Peyer's patch (tissue), 4 donors: ENCODE results near the gene RBM6. TPM values are rescaled to one million over a fixed set of nuclear protein-coding genes. Genes with fewer than 3 reads are reported as not detected.
"Not testable (repeated sequence)": the region's sequence is repeated elsewhere in the genome, so short reads cannot be mapped to it uniquely, and the experiment has no call there.

Experiments used
- DNase-seq, 3 donors: peaks; one replicate each; pipeline ENCODE4 v3.0.0-alpha.2; 2017 to 2019
- H3K27ac ChIP-seq, 4 donors: fragments of 200-600 bp; sonication (generic); one replicate each; pipeline ENCODE4 v1.5.1; 2016 to 2019
- H3K27me3 ChIP-seq, 2 donors: fragments of 200-600 bp; sonication (generic); one replicate each; pipeline ENCODE4 v1.5.1; 2019
- H3K36me3 ChIP-seq, 3 donors: fragments of 200-600 bp; sonication (generic); one replicate each; pipeline ENCODE4 v1.5.1; 2016 to 2019
- H3K4me1 ChIP-seq, 4 donors: fragments of 200-600 bp; sonication (generic); one replicate each; pipeline ENCODE4 v1.5.1; 2016 to 2019
- H3K4me3 ChIP-seq, 4 donors: fragments of 200-600 bp; sonication (generic); 1 replicate in 3 of 4; 2 replicates in 1 of 4; pipeline ENCODE4 v1.5.1; 2016 to 2019; ENCODE audit warnings: mild to moderate bottlenecking in 1 of 4
- H3K9me3 ChIP-seq, 4 donors: fragments of 200-600 bp; sonication (generic); one replicate each; pipeline ENCODE4 v1.5.1; 2016 to 2019; ENCODE audit warnings: mild to moderate bottlenecking in 1 of 4
- POLR2A ChIP-seq, 2 donors: fragments of 450-650 bp; IDR thresholded peaks; one replicate each; pipeline ENCODE4 v1.5.1; 2017; ENCODE audit warnings: antibody characterized with exemption in 2 of 2, mild to moderate bottlenecking in 2 of 2, moderate library complexity in 2 of 2
- total RNA-seq, 4 donors: library from RNA; depleted of rRNA; stranded (reverse); fragments of >200 nt; gene quantifications; one replicate each; pipeline ENCODE4 v1.1.0, GENCODE V29; 2016
- TF ChIP-seq, protein P1 (sequence below), 6 experiments: fragments of 450-650 bp in 4 of 6; fragments of 200-600 bp in 2 of 6; sonication (generic) in 1 of 6; IDR thresholded peaks; one replicate each; pipeline ENCODE4 v1.5.1; 2017 to 2019; ENCODE audit warnings: antibody characterized with exemption in 6 of 6, mild to moderate bottlenecking in 3 of 6, moderate library complexity in 1 of 6

RBM6 gene
- total RNA-seq, 4 donors from 2014 or later: 111 to 858 (median 241) TPM

DNA sequence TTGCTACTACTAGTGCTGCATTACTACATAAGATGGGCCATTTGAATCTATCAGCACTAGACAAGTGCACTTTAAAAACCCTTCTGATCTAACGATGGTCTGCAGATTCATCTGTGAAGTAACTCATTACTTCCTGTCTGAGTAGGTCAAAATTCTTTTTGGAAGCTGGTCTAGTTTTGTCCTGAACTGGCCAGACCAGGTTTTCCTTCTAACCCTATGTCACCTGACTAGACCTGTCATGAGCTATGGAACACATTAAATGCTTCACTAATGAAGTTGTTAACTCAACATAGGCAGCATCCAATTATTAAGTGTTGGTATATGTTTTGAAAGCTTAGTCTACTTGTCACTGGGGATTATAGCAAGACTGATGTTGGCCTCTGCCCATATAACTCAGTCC, 138.7 kb downstream of the RBM6 start:
- DNase-seq: no peak
- Histone ChIP-seq H3K9me3 (no peaks in the 10 kb centered on the region), H3K27me3 (no peaks in the 10 kb centered on the region), H3K27ac (no peak overlapping the region), H3K4me1 (no peaks in the 10 kb centered on the region), H3K36me3 (peaks cover 0 to 35% (median 0%) of the 10 kb centered on the region in 3 donors), H3K4me3 (no peak overlapping the region)
- TF ChIP-seq, protein P1, sequence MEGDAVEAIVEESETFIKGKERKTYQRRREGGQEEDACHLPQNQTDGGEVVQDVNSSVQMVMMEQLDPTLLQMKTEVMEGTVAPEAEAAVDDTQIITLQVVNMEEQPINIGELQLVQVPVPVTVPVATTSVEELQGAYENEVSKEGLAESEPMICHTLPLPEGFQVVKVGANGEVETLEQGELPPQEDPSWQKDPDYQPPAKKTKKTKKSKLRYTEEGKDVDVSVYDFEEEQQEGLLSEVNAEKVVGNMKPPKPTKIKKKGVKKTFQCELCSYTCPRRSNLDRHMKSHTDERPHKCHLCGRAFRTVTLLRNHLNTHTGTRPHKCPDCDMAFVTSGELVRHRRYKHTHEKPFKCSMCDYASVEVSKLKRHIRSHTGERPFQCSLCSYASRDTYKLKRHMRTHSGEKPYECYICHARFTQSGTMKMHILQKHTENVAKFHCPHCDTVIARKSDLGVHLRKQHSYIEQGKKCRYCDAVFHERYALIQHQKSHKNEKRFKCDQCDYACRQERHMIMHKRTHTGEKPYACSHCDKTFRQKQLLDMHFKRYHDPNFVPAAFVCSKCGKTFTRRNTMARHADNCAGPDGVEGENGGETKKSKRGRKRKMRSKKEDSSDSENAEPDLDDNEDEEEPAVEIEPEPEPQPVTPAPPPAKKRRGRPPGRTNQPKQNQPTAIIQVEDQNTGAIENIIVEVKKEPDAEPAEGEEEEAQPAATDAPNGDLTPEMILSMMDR (IDR thresholded peaks at IDR 0.05): no peak
- no peak for TF ChIP-seq POLR2A (IDR thresholded peaks at IDR 0.05)

DNA sequence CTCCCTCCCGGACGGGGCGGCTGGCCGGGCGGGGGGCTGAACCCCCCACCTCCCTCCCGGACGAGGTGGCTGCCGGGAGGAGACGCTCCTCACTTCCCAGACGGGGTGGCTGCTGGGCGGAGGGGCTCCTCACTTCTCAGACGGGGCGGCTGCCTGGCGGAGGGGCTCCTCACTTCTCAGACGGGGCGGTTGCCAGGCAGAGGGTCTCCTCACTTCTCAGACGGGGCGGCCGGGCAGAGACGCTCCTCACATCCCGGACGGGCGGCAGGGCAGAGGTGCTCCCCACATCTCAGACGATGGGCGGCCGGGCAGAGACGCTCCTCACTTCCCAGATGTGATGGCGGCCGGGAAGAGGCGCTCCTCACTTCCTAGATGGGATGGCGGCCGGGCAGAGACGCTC, 145.0 kb downstream of the RBM6 start:
- not testable (repeated sequence) for H3K27ac ChIP-seq, H3K4me1 ChIP-seq, H3K9me3 ChIP-seq, H3K36me3 ChIP-seq, H3K4me3 ChIP-seq, H3K27me3 ChIP-seq, DNase-seq

DNA sequence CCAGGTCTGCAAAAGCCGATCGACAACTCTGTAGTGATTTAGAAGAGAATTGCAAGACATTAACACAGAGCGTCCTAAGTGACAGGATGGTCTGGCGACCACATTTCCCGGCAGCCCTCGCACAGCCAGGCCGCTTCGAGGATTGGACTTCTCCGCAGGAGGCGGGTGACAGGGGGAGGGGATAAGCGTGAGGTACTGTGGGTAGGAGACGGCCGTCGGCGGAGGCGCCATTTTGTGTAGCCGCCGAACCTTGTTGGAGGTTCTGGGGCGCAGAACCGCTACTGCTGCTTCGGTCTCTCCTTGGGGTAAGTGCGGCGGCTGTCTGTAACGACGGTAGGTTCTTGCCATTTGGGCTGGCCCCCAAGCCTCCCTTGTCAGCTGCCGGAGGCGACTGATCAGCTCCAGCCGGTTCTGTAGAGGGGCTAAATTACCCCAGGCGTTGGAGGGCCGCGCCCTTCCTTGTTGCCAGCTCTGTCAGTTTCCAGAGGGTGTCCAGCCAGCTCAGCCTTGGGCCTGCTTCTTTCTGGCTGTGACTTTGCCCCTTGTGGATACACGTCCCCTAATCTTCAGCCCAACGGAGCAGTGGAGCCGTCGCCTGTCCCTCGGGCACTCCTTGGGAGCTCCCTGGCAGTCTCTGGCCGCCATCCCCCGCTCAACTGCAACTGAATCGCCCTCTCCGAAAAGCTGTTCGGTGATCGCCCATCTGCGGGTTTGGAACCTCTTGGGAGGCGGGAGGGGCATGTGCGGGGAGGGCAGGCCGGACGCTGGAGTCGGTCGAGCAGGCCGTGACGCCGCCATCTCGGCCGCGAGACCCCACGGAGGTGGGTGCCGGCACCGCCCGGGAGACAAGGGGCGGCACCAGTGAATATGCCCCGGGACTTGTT, 149.0 kb downstream of the RBM6 start, which contains the start of gene RBM5:
TSS of gene RBM5 (plus strand) at position 195 of the 884 bp plus-strand sequence. CDS start 1,516 bp downstream, outside the sequence.
- no peaks in the 10 kb centered on the region for H3K9me3 ChIP-seq
- peaks cover 0 to 12% (median 7%) of the 10 kb centered on the region in 4 donors for H3K4me1 ChIP-seq
- peak; percentile 52 to 64 for TF ChIP-seq POLR2A (IDR thresholded peaks at IDR 0.05)
- TF ChIP-seq, protein P1 (IDR thresholded peaks at IDR 0.05): no peak
- peak within 1 kb of the TSS; percentile 83 to 97 (median 88) for H3K4me3 ChIP-seq
- no peaks in the 10 kb centered on the region for H3K27me3 ChIP-seq
- peak within 1 kb of the TSS; percentile 88 to 96 (median 92) for H3K27ac ChIP-seq
- peak; percentile 92 to 97 (median 92) for DNase-seq
- peaks cover 0 to 36% (median 0%) of the 10 kb centered on the region in 3 donors for H3K36me3 ChIP-seq

DNA sequence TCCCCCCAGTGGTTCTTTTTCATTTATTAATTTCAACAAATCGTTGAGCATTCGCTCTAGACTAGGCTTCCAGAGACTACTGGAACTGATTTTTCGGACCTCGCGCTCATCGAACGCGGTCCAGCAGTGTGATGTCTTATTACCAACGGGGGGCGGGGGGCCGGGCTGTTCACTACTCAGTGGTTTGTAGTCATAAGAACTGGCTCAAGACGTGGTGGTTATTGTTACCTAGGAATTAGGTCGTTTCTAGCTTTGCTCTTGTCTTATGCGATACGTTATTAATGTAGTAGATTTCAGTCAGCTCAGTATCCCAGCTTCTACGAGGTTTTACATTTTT, 149.6 kb downstream of the RBM6 start:
- Histone ChIP-seq H3K27ac (peak overlapping the region; percentile 88 to 96 (median 92)), H3K4me1 (peaks cover 0 to 16% (median 7%) of the 10 kb centered on the region in 4 donors), H3K9me3 (no peaks in the 10 kb centered on the region), H3K27me3 (no peaks in the 10 kb centered on the region), H3K4me3 (peak overlapping the region; percentile 83 to 97 (median 88)), H3K36me3 (peaks cover 0 to 42% (median 0%) of the 10 kb centered on the region in 3 donors)
- DNase-seq: peak in 1 of 3 donors; percentile 32
- TF ChIP-seq, protein P1 (IDR thresholded peaks at IDR 0.05): no peak
- TF ChIP-seq POLR2A (IDR thresholded peaks at IDR 0.05): no peak

DNA sequence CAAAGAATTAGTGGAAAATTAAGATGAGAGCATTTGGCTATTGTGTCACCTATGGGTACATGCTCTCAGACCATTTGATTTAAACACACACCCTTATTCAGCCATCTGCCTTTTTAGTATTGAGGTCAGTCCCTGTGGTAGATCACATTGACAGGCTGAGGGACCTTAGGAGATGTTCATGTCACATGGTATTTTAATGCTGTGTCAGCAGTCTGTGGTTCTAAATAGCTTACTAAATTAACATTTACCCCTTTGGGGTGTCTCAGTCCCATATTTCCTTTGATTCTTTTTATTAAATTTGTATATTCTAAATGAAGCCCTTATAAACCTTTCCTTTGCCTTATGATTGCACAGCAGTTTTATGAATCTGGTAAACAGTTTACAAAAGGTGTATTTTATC, 151.0 kb downstream of the RBM6 start:
- no peak for DNase-seq

More for the DNA sequence above, 151.0 kb downstream of the RBM6 start:
- peaks cover 0 to 27% (median 7%) of the 10 kb centered on the region in 4 donors for H3K4me1 ChIP-seq
- TF ChIP-seq POLR2A (IDR thresholded peaks at IDR 0.05): no peak
- TF ChIP-seq, protein P1 (IDR thresholded peaks at IDR 0.05): no peak
- no peaks in the 10 kb centered on the region for H3K9me3 ChIP-seq
- H3K27me3 ChIP-seq: no peaks in the 10 kb centered on the region
- H3K27ac ChIP-seq: no peak overlapping the region
- peak overlapping the region in 1 of 4 donors; percentile 83 for H3K4me3 ChIP-seq
- peaks cover 0 to 56% (median 0%) of the 10 kb centered on the region in 3 donors for H3K36me3 ChIP-seq
